Activated naive CD4-positive, alpha-beta T cell treated with anti-CD3 and anti-CD28 coated beads for 36 hours (primary cell): Measurements from ENCODE around the gene SSTR5. TPM values are rescaled to one million over a fixed set of nuclear protein-coding genes. Genes with fewer than 3 reads are reported as not detected.

Experiments used
- CTCF ChIA-PET: fragments of 350-600 bp; sonication (Branson Sonifier 250); formaldehyde crosslinking; loops from one replicate; lab custom pipeline; 2021; ENCODE audit warnings: antibody characterized with exemption; lab: Charles Lee
- DNase-seq: peaks from one replicate; pipeline ENCODE4 v3.0.0-alpha.2; 2020
- H3K27ac Mint-ChIP-seq: one replicate; pipeline ENCODE4 v1.8.0; 2021; ENCODE audit warnings: mild to moderate bottlenecking, mixed read lengths
- H3K27me3 Mint-ChIP-seq: one replicate; pipeline ENCODE4 v1.8.0; 2021; ENCODE audit warnings: low read depth, mixed read lengths
- H3K36me3 Mint-ChIP-seq: one replicate; pipeline ENCODE4 v1.8.0; 2021; ENCODE audit warnings: low read depth, mixed read lengths
- H3K4me1 Mint-ChIP-seq: one replicate; pipeline ENCODE4 v1.8.0; 2021; ENCODE audit warnings: low read depth, mixed read lengths
- H3K4me3 Mint-ChIP-seq: one replicate; pipeline ENCODE4 v1.8.0; 2021; ENCODE audit warnings: mild to moderate bottlenecking, moderate library complexity, mixed read lengths
- H3K9me3 Mint-ChIP-seq: one replicate; pipeline ENCODE4 v1.8.0; 2021; ENCODE audit warnings: mixed read lengths
- intact Hi-C: fragments of 100-400 bp; cut with micrococcal nuclease; formaldehyde crosslinking; loops from one replicate; pipeline ENCODE4 v1.15.1; 2023
- total RNA-seq, 2 experiments: library from RNA; stranded (reverse); gene quantifications; one replicate each; pipeline ENCODE4 v1.2.3, GENCODE V29; 2021

SSTR5 gene
- total RNA-seq, 2 experiments from 2014 or later = not detected

GRCh38 chr16:1121601-1122397, 49.3 kb downstream of the SSTR5 start:
- H3K27ac Mint-ChIP-seq = no peak overlapping the region
- H3K27me3 Mint-ChIP-seq = no peaks in the 10 kb centered on the region
- H3K36me3 Mint-ChIP-seq = no peaks in the 10 kb centered on the region
- no peak overlapping the region for H3K4me3 Mint-ChIP-seq
- intact Hi-C loops = no loop called here
- CTCF ChIA-PET = interaction anchor here (0.5 to 0.6 kb wide), 3 partner anchors 28 to 791 kb away, joined by 3 read pairs; no protein-coding TSS in a partner anchor
- H3K9me3 Mint-ChIP-seq = no peaks in the 10 kb centered on the region
- H3K4me1 Mint-ChIP-seq = no peaks in the 10 kb centered on the region
- no peak for DNase-seq

- H3K4me3 Mint-ChIP-seq = no peak overlapping the region
- no peaks in the 10 kb centered on the region for H3K36me3 Mint-ChIP-seq
- H3K9me3 Mint-ChIP-seq = no peaks in the 10 kb centered on the region
- CTCF ChIA-PET = interaction anchor here (0.5 kb wide), 1 partner anchor 27 kb away, joined by 3 read pairs; no protein-coding TSS in a partner anchor
- DNase-seq = no peak
- H3K4me1 Mint-ChIP-seq = no peaks in the 10 kb centered on the region
- no peak overlapping the region for H3K27ac Mint-ChIP-seq
- no peaks in the 10 kb centered on the region for H3K27me3 Mint-ChIP-seq
- intact Hi-C loops = no loop called here
Observed at GRCh38 chr16:1122398-1122765, 49.8 kb downstream of the SSTR5 start.

GRCh38 chr16:1123525-1124230, 51.1 kb downstream of the SSTR5 start:
- H3K4me1 Mint-ChIP-seq = no peaks in the 10 kb centered on the region
- intact Hi-C loops = no loop called here
- CTCF ChIA-PET = no interaction called here
- no peak overlapping the region for H3K4me3 Mint-ChIP-seq
- DNase-seq = no peak
- H3K27ac Mint-ChIP-seq = no peak overlapping the region
- no peaks in the 10 kb centered on the region for H3K9me3 Mint-ChIP-seq
- no peaks in the 10 kb centered on the region for H3K36me3 Mint-ChIP-seq
- H3K27me3 Mint-ChIP-seq = no peaks in the 10 kb centered on the region

GRCh38 chr16:1124291-1124690, 51.7 kb downstream of the SSTR5 start:
- H3K4me3 Mint-ChIP-seq = no peak overlapping the region
- H3K4me1 Mint-ChIP-seq = no peaks in the 10 kb centered on the region
- H3K27ac Mint-ChIP-seq = no peak overlapping the region
- CTCF ChIA-PET = no interaction called here
- H3K9me3 Mint-ChIP-seq = no peaks in the 10 kb centered on the region
- H3K27me3 Mint-ChIP-seq = no peaks in the 10 kb centered on the region
- intact Hi-C loops = no loop called here
- DNase-seq = no peak
- no peaks in the 10 kb centered on the region for H3K36me3 Mint-ChIP-seq

- H3K27ac Mint-ChIP-seq = no peak overlapping the region
- no peak overlapping the region for H3K4me3 Mint-ChIP-seq
- no peaks in the 10 kb centered on the region for H3K9me3 Mint-ChIP-seq
- intact Hi-C loops = no loop called here
- CTCF ChIA-PET = no interaction called here
- DNase-seq = no peak
- H3K36me3 Mint-ChIP-seq = no peaks in the 10 kb centered on the region
- no peaks in the 10 kb centered on the region for H3K4me1 Mint-ChIP-seq
- no peaks in the 10 kb centered on the region for H3K27me3 Mint-ChIP-seq
Observed at GRCh38 chr16:1124795-1125194, 52.2 kb downstream of the SSTR5 start.

- H3K27ac Mint-ChIP-seq = no peak overlapping the region
- no peaks in the 10 kb centered on the region for H3K9me3 Mint-ChIP-seq
- no peak overlapping the region for H3K4me3 Mint-ChIP-seq
- H3K27me3 Mint-ChIP-seq = no peaks in the 10 kb centered on the region
- CTCF ChIA-PET = no interaction called here
- H3K36me3 Mint-ChIP-seq = no peaks in the 10 kb centered on the region
- intact Hi-C loops = no loop called here
- no peaks in the 10 kb centered on the region for H3K4me1 Mint-ChIP-seq
- peak; percentile 41 for DNase-seq
Observed at GRCh38 chr16:1125471-1125870, 52.9 kb downstream of the SSTR5 start.

- CTCF ChIA-PET = interaction anchor here (0.5 to 0.7 kb wide), 2 partner anchors 118 to 142 kb away, joined by 3 to 4 read pairs; no protein-coding TSS in a partner anchor
- no peaks in the 10 kb centered on the region for H3K27me3 Mint-ChIP-seq
- intact Hi-C loops = no loop called here
- H3K4me3 Mint-ChIP-seq = no peak overlapping the region
- H3K9me3 Mint-ChIP-seq = no peaks in the 10 kb centered on the region
- H3K27ac Mint-ChIP-seq = no peak overlapping the region
- no peak for DNase-seq
- no peaks in the 10 kb centered on the region for H3K4me1 Mint-ChIP-seq
- H3K36me3 Mint-ChIP-seq = no peaks in the 10 kb centered on the region
Observed at GRCh38 chr16:1126044-1126443, 53.5 kb downstream of the SSTR5 start.

- DNase-seq = no peak
- no peaks in the 10 kb centered on the region for H3K4me1 Mint-ChIP-seq
- H3K36me3 Mint-ChIP-seq = no peaks in the 10 kb centered on the region
- CTCF ChIA-PET = interaction anchor here (0.5 to 0.7 kb wide), 2 partner anchors 117 to 141 kb away, joined by 3 to 4 read pairs; no protein-coding TSS in a partner anchor
- intact Hi-C loops = no loop called here
- H3K27me3 Mint-ChIP-seq = no peaks in the 10 kb centered on the region
- H3K4me3 Mint-ChIP-seq = no peak overlapping the region
- H3K9me3 Mint-ChIP-seq = no peaks in the 10 kb centered on the region
- no peak overlapping the region for H3K27ac Mint-ChIP-seq
Observed at GRCh38 chr16:1126586-1126985, 54.0 kb downstream of the SSTR5 start.

GRCh38 chr16:1127101-1127500, 54.6 kb downstream of the SSTR5 start:
- intact Hi-C loops = no loop called here
- H3K9me3 Mint-ChIP-seq = no peaks in the 10 kb centered on the region
- no peak overlapping the region for H3K4me3 Mint-ChIP-seq
- no peaks in the 10 kb centered on the region for H3K4me1 Mint-ChIP-seq
- H3K27me3 Mint-ChIP-seq = no peaks in the 10 kb centered on the region
- H3K27ac Mint-ChIP-seq = no peak overlapping the region
- no peaks in the 10 kb centered on the region for H3K36me3 Mint-ChIP-seq
- no peak for DNase-seq
- CTCF ChIA-PET = no interaction called here

GRCh38 chr16:1127971-1128715, 55.6 kb downstream of the SSTR5 start:
- Mint-ChIP-seq H3K4me1 (no peaks in the 10 kb centered on the region), H3K27ac (no peak overlapping the region), H3K27me3 (no peaks in the 10 kb centered on the region), H3K36me3 (no peaks in the 10 kb centered on the region), H3K4me3 (no peak overlapping the region), H3K9me3 (no peaks in the 10 kb centered on the region)
- intact Hi-C loops = no loop called here
- no peak for DNase-seq
- CTCF ChIA-PET = no interaction called here

- intact Hi-C loops = no loop called here
- Mint-ChIP-seq H3K9me3 (no peaks in the 10 kb centered on the region), H3K27ac (no peak overlapping the region), H3K4me3 (no peak overlapping the region), H3K36me3 (no peaks in the 10 kb centered on the region), H3K4me1 (no peaks in the 10 kb centered on the region), H3K27me3 (no peaks in the 10 kb centered on the region)
- CTCF ChIA-PET = no interaction called here
- DNase-seq = no peak
Observed at GRCh38 chr16:1129106-1129960, 56.8 kb downstream of the SSTR5 start.

- Mint-ChIP-seq H3K4me1 (no peaks in the 10 kb centered on the region), H3K27ac (no peak overlapping the region), H3K36me3 (no peaks in the 10 kb centered on the region), H3K9me3 (no peaks in the 10 kb centered on the region), H3K27me3 (no peaks in the 10 kb centered on the region), H3K4me3 (no peak overlapping the region)
- no peak for DNase-seq
- intact Hi-C loops = no loop called here
- CTCF ChIA-PET = no interaction called here
Observed at GRCh38 chr16:1130382-1130781, 57.8 kb downstream of the SSTR5 start.
